T follicular helper cell (primary cell): ENCODE results near the gene TMCO4.
"Not testable (repeated sequence)": the region's sequence is repeated elsewhere in the genome, so short reads cannot be mapped to it uniquely, and the experiment has no call there.

Experiments
- DNase-seq: peaks from one replicate; pipeline ENCODE4 v3.0.0-alpha.2; 2020; ENCODE audit warnings: low read depth

The TMCO4 gene

DNA sequence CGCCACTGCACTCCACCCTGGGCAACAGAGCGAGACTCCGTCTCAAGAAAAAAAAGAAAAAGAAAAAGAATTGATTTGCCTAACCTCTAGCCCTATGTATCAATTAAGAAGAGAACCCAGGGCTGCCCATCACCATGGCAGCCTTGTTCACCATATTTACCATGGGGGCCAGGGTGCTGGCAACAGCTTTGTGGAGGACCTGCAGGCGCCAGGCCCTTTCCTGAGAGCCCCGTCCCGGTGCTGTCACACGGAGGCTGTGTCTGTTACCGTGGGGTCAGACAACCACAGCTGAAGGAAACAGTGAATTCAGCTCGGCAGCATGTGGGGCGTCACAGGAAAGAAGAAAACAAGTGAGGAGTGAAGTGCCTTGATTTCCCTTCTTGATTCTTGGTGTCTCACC, 162.1 kb downstream of the TMCO4 start:
- no peak for DNase-seq

DNA sequence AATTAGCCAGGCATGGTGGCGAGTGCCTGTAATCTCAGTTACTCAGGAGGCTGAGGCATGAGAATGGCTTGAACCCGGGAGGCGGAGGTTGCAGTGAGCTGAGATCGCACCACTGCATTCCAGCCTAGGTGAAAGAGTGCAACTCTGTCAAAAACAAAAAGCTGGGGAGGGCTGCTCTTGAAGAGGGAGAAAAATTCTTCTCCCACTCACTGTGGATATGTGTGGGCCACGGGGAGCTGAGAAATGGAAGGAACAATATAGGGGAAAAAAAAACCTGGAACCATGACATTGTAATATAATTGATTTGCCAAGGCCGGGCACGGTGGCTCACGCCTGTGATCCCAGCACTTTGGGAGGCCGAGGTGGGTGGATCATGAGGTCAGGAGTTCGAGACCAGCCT, 163.0 kb downstream of the TMCO4 start:
- DNase-seq: not testable (repeated sequence)

DNA sequence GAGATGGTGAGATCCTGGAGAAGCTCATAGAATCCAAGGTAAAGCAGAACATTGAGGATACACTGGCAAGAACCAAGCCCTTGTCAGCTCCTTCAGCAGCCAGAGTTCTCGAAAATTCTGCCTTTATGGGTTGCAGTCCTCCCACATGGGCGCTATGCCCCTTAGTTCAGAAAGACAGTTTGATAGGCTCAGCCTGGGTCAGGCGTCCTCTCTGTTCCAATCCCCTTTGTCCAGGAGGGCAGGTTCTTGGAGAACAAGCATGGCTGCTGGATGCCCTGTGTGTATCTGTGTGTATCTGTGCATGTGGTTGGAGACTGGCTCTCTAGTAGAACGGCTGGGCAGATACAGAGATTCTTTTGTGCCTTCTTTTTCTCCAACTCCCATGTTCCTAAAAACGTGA, 163.7 kb downstream of the TMCO4 start:
- no peak for DNase-seq

DNA sequence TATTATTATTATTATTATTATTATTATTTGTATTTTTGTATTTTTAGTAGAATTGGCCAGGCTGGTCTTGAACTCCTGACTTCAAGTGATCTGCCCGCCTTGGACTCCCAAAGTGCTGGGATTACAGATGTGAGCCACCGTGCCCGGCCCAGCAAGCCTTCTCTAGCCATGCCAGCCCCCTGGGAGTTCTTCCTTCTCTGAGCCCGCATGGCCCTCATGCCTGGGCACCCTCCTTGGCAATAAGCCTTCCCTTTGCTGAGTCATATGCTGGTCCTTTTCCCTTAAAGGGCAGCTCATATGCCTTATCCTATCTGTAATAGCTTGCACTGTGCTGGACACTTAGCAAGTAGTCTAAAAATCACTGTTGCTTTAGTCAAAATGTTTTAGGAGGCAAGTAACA, 164.1 kb downstream of the TMCO4 start:
- DNase-seq: no peak

DNA sequence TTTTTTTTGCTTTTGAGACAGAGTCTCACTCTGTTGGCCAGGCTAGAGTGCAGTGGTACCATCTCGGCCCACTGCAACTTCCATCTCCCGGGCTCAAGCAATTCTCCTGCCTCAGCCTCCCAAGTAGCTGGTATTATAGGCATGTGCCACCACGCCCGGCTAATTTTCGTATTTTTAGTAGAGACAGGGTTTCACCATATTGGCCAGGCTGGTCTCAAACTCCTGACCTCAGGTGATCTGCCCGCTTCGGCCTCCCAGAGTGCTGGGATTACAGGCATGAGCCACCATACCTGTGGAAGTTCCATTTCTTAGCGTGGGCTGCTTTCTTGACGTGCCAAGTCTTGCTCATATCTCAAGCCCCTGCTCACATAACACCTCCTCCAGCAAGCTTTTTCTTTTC, 164.7 kb downstream of the TMCO4 start:
- DNase-seq: not testable (repeated sequence)

DNA sequence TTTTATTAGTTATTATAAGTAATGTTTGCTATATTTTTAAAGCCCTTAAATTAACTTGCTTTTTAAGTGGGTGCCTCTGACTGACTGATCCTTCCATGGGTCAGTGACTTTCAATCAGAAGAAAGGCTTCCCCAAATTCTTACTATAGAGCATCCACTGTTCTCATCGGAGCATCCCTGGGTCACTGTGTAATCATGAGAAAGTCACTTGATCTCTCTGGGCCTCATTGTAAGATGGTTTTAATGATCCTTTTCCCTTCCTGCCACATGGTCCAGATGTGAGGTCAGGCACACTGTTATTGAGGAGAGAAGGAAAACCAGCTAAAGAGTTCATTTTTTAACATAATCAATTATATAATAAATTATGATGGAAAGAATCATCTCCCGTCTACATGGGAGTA, 166.6 kb downstream of the TMCO4 start:
- DNase-seq: no peak
